SH-SY5Y (cell line): ENCODE results near the gene TCP1.

Experiments
- GATA2 ChIP-seq: IDR thresholded peaks from 2 replicates; pipeline ENCODE4 v1.6.1; 2011; ENCODE audit warnings: mild to moderate bottlenecking, low read depth, low read length
- GATA3 ChIP-seq: IDR thresholded peaks from 2 replicates; pipeline ENCODE4 v1.6.1; 2011; ENCODE audit warnings: low read depth, mild to moderate bottlenecking, low read length, moderate library complexity

GRCh38 chr6:159746759-159747158, 42.6 kb downstream of the TCP1 start:
- no peak for TF ChIP-seq GATA2
- TF ChIP-seq GATA3: no peak
